HEK293 (cell line): ENCODE data around the gene CCDC14.

Experiments
- CTCF ChIP-seq: fragments of 450-650 bp; formaldehyde crosslinking; IDR thresholded peaks from 2 replicates; pipeline ENCODE4 v1.5.1; 2016; ENCODE audit warnings: missing biosample characterization, missing genetic modification characterization
- ELK4 ChIP-seq: IDR thresholded peaks from 2 replicates; pipeline ENCODE4 v1.6.1; 2011; ENCODE audit warnings: mild to moderate bottlenecking, low read depth, low read length, borderline replicate concordance
- GFI1B ChIP-seq: fragments of 450-650 bp; formaldehyde crosslinking; IDR thresholded peaks from 2 replicates; pipeline ENCODE4 v1.5.1; 2016; ENCODE audit warnings: missing biosample characterization, missing genetic modification characterization
- SALL2 ChIP-seq: fragments of 450-650 bp; formaldehyde crosslinking; IDR thresholded peaks from 2 replicates; pipeline ENCODE4 v1.5.0; 2017; ENCODE audit warnings: missing biosample characterization, mild to moderate bottlenecking, missing genetic modification characterization, borderline replicate concordance
- SETDB1 ChIP-seq: IDR thresholded peaks from one replicate; pipeline ENCODE4 v1.6.1; 2017; ENCODE audit warnings: mild to moderate bottlenecking, low read length, moderate library complexity, mixed read lengths; ENCODE audit not compliant: insufficient read length
- SP2 ChIP-seq: fragments of 450-650 bp; formaldehyde crosslinking; IDR thresholded peaks from 2 replicates; pipeline ENCODE4 v1.5.1; 2016; ENCODE audit warnings: missing biosample characterization, missing genetic modification characterization
- ZBTB26 ChIP-seq: fragments of 450-650 bp; formaldehyde crosslinking; optimal IDR thresholded peaks from 2 replicates; pipeline ENCODE3; 2016; ENCODE audit warnings: missing biosample characterization, mild to moderate bottlenecking, missing genetic modification characterization
- ZNF114 ChIP-seq: fragments of 450-650 bp; formaldehyde crosslinking; IDR thresholded peaks from 2 replicates; pipeline ENCODE4 v1.5.0; 2017; ENCODE audit warnings: missing biosample characterization, missing genetic modification characterization

GRCh38 chr3:123914829-123915228, 46.2 kb downstream of the CCDC14 start:
- TF ChIP-seq CTCF (tag by site-specific recombination), result no peak
- no peak for TF ChIP-seq ZBTB26 (tag by site-specific recombination)
- TF ChIP-seq SP2 (tag by site-specific recombination), result no peak
- no peak for TF ChIP-seq SALL2 (tag by site-specific recombination)
- TF ChIP-seq ZNF114, result no peak
- TF ChIP-seq SETDB1, result no peak
- TF ChIP-seq ELK4, result no peak
- no peak for TF ChIP-seq GFI1B
